Kasumi-1 (cell line): ENCODE data around the gene TCTN1.

Source experiments
- DNase-seq, 2 experiments: peaks; one replicate each; lab custom pipeline; 2025; lab: John Stamatoyannopoulos, UW

TCTN1 gene

DNA sequence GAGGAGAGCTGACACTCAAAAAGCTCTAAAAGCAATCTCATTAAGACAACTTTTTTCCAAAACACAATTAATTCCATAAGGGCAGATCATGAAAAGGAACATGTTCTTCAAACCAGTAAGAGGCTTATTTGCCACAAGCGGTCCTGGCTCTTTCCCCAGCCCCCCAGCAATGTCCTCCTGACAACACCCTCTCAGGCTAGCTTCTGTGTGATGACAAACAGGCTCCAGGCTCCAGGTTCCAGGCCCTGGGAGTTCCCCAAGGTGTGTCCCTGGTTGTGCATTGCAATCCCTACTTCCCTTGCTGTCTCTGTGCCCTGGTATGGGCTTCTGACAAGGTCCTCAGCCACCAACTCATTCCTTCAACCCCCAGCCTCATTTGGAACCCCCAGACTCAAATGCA lies 66.1 kb downstream of the TCTN1 start:
- no peak for DNase-seq

DNA sequence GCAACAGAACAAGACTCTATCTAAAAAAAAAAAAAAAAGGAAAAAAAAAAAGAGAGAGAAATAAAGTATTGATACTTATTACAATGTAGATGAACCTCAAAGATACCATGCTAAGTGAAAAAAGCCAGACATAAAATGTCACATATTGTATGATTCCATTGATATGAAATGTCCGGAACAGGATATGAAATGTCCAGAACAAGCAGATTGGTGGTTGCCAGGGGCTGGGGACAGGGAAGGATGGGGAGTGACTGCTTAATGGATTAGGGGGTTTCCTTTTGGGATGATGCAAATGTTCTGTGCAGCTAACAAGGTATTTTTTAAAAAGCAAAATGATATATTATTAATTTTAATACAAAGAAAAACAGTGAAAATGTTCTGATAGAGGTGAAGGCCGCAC lies 70.0 kb downstream of the TCTN1 start:
- DNase-seq, result no peak

DNA sequence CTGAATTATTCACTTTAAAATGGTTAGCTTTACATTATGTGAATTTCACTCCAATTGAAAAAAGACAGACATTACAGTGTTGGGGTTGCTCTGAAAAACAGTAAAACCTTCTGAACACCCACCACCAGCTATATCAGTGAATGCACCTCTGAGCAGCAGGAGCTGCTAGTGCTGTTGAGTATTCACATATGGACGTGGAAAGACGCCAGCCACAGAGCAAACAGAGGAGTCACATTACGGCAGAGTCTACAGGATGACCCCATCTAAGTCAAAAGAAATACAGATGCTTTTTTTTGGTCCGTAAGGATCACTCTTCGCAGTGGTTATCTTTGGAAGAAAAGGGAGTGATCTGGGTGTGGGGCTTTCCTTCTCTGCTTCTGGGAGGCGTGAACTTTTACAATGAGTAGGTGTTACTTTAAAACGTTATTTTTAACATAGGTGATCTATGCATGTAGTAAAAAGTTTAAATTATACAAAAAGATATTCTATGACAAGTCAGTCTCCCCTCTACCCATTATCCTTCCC lies 70.4 kb downstream of the TCTN1 start:
- no peak for DNase-seq

DNA sequence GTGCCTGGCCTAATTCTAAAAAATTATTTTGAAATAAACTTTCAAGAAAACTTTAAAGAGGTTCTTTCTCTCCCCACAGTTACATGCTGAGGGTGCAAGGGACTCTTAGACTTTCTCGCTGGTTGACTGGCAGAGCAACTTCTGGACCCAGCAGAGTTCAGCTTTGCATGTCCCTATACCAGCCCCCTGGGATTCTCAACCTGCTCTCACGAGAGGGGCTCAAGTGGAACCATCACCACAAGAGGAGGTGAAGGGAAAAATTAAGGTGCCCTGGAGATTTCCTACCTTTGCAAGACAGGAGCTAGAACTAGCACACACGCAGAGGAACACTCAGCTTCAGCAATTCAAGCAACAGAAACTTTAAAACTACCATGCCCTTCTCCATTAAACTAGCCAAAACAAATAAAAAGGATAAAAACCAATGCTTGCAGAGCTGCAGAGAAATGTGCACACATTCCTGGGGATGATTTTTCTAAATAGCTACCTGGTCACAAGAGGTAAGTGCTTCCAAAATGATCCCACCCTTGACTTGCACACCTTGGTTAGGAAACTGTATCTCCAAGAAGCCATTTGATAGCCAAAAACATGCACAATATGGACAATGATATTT lies 72.5 kb downstream of the TCTN1 start:
- DNase-seq, result no peak

DNA sequence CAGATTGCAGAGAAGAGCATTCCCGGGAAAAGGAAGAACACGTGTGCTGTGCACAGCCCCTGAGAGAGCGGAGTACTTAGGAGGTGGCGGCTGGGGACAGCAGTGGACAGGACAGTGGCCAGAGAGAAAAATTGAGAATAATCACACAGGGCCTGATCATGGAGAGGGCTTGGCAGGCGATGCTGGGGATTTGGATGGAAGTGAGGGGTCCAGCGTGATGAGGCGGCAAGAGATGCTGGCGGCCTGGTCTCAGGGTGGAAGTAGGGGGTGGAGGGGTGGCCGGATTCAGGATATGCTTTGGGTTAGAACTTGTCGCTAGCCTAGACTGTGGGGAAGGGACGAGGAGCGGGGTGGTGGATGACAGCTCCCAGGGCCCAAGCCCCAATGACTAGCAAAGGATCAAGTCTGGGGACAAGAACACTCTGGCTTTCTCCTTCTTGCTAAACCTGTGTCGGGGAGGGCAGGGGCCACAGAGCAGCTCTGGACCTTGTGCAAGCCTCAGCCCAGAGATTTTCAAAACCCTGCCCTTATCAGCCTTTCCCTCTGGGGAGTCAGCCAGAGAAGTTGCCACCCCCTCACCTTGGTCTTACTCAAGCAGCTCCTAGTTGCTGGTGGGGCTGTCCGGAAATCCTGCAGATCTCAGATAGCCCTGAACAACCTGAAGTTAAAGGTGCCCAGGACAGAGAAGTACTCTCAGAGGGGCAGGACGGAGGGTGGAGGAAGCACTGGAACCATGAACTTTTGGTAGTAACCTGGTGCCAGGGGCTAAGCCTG lies 73.7 kb downstream of the TCTN1 start:
- no peak for DNase-seq

DNA sequence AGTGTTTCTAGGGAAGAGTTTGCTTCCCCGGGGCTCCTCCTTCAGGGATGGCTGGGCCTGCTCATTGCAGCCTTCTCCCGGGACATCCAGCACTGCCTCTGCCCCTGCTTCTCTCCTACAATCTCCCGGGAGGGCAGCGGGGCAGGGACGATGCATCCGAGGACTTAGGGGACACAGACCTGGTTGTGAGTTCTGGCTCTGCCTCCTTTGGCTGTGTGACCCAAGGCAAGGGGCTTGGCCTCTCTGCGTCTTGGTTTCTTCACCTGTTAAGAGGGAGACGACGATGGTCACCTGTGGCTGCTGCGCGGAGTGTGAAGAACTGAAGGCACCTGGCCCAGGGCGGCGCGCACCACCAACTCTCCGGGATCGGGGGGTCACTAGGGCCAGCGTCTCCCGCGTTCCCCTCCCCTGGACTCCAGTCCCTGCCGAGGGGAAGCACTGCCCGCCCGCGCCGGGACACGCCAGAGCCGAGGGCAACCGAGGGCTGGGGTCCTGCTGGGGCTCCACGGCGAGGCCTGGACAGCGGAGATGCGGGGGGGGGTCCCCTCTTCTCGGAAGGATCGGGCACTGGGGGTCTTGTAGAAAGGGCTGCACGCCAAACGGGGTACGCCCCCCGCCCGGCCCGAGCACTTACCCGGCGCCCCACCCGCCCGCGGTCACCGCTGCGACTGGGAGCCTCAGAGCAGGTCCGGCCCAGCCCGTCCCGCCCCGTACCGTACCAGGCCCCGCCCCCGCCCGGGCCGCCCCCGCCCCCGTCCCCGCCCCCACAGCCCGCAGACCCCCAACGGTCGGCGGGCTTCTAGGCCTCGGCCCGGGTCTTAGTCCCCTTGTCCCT lies 74.7 kb downstream of the TCTN1 start, which contains the start of gene HVCN1:
Gene HVCN1, minus strand, starts transcription at position 670 of the 835 bp plus-strand sequence. CDS start 5,870 bp downstream, outside the sequence.
- DNase-seq, result peak in 1 of 2 experiments; percentile 27

DNA sequence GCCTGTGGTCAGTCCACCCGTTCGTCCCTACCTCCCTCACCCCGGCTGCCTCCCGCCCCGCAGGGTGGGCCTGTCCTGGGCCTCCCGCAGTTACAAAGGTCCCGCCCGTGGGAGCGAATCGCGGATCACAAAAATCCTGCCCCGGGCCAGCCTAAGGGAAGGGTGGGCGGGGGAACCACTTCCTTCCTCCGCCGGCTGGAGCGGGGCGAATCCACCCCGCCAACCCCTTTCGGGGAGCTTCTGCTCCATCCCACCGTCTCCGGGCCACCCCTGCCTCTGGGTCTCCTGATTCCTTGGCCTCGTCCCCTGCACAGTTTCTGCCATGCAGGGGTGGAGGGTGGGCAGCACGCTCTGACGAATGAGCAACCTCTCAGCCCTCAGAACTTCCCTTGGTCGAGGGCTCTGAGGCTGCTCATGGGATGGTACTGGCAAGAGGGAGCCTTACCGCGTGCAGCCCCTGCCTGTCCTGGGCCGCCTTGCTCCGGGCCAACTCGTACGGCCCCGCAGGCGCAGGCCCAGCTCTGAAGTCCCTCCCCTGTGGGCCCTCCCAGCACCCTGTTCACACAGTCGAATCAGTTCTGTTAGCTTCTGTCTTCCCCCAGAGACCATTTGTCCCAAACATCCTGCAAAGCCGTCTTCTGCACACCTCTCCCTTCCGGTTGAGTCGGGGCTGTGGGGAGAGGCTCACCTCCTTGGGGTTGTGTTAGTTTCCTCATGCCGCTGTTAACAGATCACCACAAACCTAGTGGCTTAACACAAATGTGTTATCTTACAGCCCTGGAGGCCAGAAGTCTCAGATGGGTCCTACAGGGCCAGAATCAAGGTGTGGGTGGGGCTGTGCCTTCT lies 75.6 kb downstream of the TCTN1 start:
- DNase-seq, result peak; percentile 63 to 69

DNA sequence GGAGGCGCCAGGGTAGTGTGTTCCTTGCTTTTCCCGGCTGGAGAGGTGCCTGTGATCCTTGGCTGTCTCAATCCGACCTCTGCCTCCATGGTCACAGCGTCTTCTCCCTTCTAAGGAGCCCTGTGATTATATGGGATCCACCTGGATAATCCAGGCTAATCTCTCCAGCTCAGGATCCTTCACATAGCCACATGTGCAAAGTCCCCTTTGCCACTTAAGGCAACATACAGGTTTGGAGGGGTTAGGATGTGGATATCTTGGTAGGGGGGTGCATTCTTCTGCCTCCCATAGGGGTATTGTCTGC lies 76.2 kb downstream of the TCTN1 start:
- DNase-seq, result no peak

DNA sequence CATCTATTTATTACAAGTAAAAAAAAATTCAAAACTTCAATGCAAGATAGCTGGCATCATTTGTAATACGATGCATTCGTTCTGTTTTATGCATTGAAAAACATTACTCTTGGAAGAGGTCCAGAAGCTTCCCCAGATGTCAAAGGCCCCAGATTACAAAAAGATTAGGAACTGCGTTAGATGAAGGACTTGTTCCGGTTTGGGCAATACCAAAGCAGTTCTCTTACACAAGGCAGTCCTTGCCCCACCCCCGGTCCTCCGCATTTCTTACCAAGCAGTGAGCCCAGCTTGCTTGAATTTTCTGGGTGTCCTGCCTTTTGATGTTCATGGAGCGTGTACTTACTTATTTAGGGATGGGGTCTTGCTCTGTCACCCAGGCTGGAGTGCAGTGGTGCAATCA lies 79.8 kb downstream of the TCTN1 start:
- DNase-seq, result peak; percentile 67 to 72

DNA sequence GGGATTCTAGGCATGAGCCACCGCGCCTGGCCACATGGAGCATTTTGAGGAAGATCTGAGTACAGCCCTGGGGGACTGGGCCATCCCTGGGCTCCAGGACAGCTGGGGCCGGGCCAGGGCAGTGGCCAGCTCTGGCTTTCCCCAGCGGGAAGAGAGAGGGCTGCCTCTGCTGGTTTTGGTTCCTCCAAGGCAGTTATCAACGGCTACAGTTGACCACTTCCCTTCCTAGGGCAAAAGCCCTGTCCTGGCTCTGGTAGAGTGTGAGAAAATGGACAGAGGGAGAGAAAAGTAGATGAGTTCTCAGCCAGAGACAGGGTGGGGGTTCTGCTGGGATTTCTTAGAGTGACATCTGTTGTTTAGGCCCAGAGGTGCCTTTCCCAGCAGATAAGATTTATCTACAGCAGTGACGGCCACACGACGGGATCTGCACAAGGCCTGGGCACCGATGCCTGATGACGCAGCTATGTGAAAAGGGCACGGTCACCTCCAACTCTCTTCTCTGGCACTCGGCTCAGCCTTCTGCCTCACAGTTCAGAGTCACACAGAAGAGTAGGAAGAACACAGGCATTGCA lies 80.5 kb downstream of the TCTN1 start:
- no peak for DNase-seq

DNA sequence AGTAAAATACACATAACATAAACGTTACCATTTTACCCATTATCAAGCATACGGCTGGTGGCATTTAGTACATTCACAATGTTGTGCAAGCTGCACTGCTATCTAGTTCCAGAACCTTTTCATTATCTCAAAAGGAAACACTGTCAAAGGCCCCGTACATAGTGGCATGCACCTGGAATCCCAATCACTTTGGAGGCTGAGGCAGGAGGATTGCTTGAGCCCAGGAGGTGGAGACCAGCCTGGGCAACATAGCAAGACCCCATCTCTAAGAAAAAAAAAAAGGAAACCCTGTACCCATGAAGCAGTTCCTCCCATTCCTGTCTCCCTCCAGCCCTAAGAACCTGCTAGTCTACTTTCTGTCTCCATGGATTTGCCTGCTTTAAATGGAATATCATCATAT lies 82.4 kb downstream of the TCTN1 start:
- DNase-seq, result no peak

DNA sequence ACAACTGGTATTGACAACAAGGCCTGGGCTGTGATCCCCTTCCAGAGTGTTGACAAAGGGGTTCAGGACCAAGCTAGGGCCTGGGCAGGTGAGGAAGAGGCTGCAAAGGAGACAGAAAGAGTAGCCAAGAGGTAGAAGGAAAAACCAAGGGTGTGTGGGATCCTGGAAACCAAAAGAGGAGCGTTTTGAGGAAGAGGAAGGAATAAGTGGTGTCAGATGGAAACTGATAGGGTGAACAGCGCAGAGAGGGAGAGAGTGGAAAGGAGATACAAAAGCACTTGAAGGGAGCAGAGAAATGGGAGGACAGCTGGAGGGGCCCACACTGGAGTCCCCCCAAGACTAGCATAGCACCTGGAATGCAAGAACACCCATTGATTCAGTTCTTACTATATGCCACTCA lies 83.3 kb downstream of the TCTN1 start:
- DNase-seq, result no peak

DNA sequence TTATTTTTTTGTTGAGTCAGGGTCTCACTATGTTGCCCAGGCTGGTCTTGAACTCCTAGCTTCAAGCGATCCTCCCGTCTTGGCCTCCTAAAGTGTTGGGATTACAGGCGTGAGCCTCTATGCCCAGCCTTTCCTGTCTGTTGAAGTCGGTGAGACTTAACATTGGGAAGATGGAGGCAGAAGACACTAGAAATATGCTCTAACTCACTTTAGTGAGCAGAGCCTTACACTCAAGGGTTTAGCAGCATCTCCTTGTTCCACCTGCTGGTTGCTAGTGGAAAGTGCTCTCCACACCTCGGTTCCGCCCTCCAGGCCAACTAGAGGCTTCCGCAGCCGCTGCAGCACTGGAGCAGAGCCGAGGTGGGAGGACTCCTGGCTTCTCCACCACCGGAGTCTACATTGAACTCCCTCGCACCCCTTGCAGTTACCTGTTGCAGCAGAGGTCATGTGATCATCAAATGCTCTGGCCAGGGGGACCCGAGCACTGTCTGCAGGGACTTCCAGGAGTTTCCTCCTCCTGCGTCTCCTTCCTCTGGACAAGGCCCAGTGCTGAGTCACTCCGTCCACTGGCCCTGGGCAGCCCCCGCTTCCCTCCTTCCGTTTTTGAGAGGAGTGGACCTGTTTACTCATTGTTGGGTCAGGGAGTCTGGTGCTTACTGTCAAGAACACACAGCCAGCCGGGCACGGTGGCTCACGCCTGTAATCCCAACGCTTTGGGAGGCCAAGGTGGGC lies 84.4 kb downstream of the TCTN1 start:
- DNase-seq, result peak; percentile 92 to 94
